PC-3 (cell line): ENCODE data around the gene KCNT1. TPM values are rescaled to one million over a fixed set of nuclear protein-coding genes. Genes with fewer than 3 reads are reported as not detected.

Experiments used
- ATAC-seq: fragments of 200-7000 bp; cut with Tn5 transposase; 2 replicates; pipeline ENCODE4 v1.9.1; 2020; ENCODE audit warnings: mild to moderate bottlenecking, moderate library complexity
- BruUV-seq: library from RNA; stranded (reverse); fragments of 400-500 nt; replicated peaks from 2 replicates; lab custom pipeline; 2021; lab: Mats Ljungman, UMichigan
- CTCF ChIA-PET: fragments of 300-600 bp; sonication (Branson Sonifier 250); formaldehyde crosslinking; loops from one replicate; lab custom pipeline; 2022; ENCODE audit warnings: antibody characterized with exemption; lab: Charles Lee
- POLR2A ChIA-PET: fragments of 300-600 bp; sonication (Branson Sonifier 250); formaldehyde crosslinking; loops from one replicate; lab custom pipeline; 2022; ENCODE audit warnings: antibody characterized with exemption; ENCODE audit not compliant: unreplicated experiment; lab: Charles Lee
- DNase-seq: peaks from one replicate; pipeline ENCODE4 v3.0.0-alpha.2; 2015
- H2AFZ ChIP-seq: fragments of 300-600 bp; sonication (generic); 2 replicates; pipeline ENCODE4 v1.6.0; 2016; ENCODE audit warnings: antibody characterized with exemption, low read length
- H3F3A ChIP-seq: fragments of 300-600 bp; sonication (generic); one replicate; pipeline ENCODE4 v1.6.0; 2017; ENCODE audit warnings: antibody characterized with exemption, low read length, control low read depth, mild to moderate bottlenecking; ENCODE audit not compliant: unreplicated experiment
- H3K27ac ChIP-seq: fragments of 300-600 bp; sonication (generic); 2 replicates; pipeline ENCODE4 v1.5.1; 2016; ENCODE audit warnings: mild to moderate bottlenecking, low read length
- H3K27me3 ChIP-seq: fragments of 300-600 bp; sonication (generic); 2 replicates; pipeline ENCODE4 v1.6.1; 2016; ENCODE audit warnings: low read length, mixed read lengths
- H3K36me3 ChIP-seq: fragments of 300-600 bp; sonication (generic); 2 replicates; pipeline ENCODE4 v1.6.1; 2016; ENCODE audit warnings: low read depth, mixed run types, low read length, mixed read lengths
- H3K4me1 ChIP-seq: fragments of 300-600 bp; sonication (generic); 2 replicates; pipeline ENCODE4 v1.5.1; 2016; ENCODE audit warnings: low read length; ENCODE audit not compliant: insufficient read depth
- H3K4me2 ChIP-seq: fragments of 300-600 bp; sonication (generic); 2 replicates; pipeline ENCODE4 v1.6.0; 2016; ENCODE audit warnings: low read length
- H3K4me3 ChIP-seq: fragments of 300-600 bp; sonication (generic); 2 replicates; pipeline ENCODE4 v1.5.1; 2016; ENCODE audit warnings: mild to moderate bottlenecking, low read length, mixed read lengths
- H3K79me2 ChIP-seq: fragments of 300-600 bp; sonication (generic); 2 replicates; pipeline ENCODE4 v1.6.1; 2017; ENCODE audit warnings: low read length, mixed read lengths
- H3K9ac ChIP-seq: fragments of 300-600 bp; sonication (generic); 2 replicates; pipeline ENCODE4 v1.6.0; 2016; ENCODE audit warnings: mild to moderate bottlenecking, low read length
- H3K9me2 ChIP-seq: fragments of 300-600 bp; sonication (generic); replicated peaks from 2 replicates; pipeline ENCODE4 v1.6.1; 2016; ENCODE audit warnings: mixed run types, low read length, mixed read lengths
- H3K9me3 ChIP-seq: fragments of 300-600 bp; sonication (generic); 2 replicates; pipeline ENCODE4 v1.6.1; 2016; ENCODE audit warnings: low read length, mixed read lengths
- H4K20me1 ChIP-seq: fragments of 300-600 bp; sonication (generic); 2 replicates; pipeline ENCODE4 v1.6.1; 2016; ENCODE audit warnings: low read length, mixed read lengths
- CTCF ChIP-seq: fragments of 300-600 bp; sonication (generic); conservative IDR thresholded peaks from 2 replicates; pipeline ENCODE4 v1.5.1; 2017; ENCODE audit warnings: antibody characterized with exemption, low read depth, mild to moderate bottlenecking, low read length
- EZH2 ChIP-seq: fragments of 300-600 bp; sonication (generic); IDR thresholded peaks from one replicate; pipeline ENCODE4 v1.6.1; 2017; ENCODE audit warnings: antibody characterized with exemption, mild to moderate bottlenecking, low read length; ENCODE audit not compliant: unreplicated experiment
- EZH2phosphoT487 ChIP-seq: fragments of 300-600 bp; sonication (generic); IDR thresholded peaks from 2 replicates; pipeline ENCODE4 v1.6.1; 2018; ENCODE audit warnings: mild to moderate bottlenecking, antibody characterized with exemption, low read length, borderline replicate concordance
- intact Hi-C: fragments of 100-400 bp; cut with micrococcal nuclease; formaldehyde crosslinking; loops from 2 replicates; pipeline ENCODE4 v1.9.0; 2023
- total RNA-seq: library from RNA; depleted of rRNA; stranded (reverse); fragments of >200 nt; gene quantifications from 2 replicates; pipeline ENCODE4 v1.2.3, GENCODE V29; 2014

KCNT1 gene
- total RNA-seq, 1 experiment from 2014 or later = not detected

GRCh38 chr9:135737840-135738521, 36.0 kb downstream of the KCNT1 start:
- Histone ChIP-seq H3K4me2 (no peak overlapping the region), H3K27ac (no peak overlapping the region), H2AFZ (no peak overlapping the region), H3K9ac (no peak overlapping the region), H4K20me1 (no peaks in the 10 kb centered on the region), H3K36me3 (no peaks in the 10 kb centered on the region), H3K27me3 (no peaks in the 10 kb centered on the region), H3K4me1 (no peaks in the 10 kb centered on the region), H3K79me2 (no peaks in the 10 kb centered on the region), H3K4me3 (no peak overlapping the region), H3K9me2 (no peaks in the 10 kb centered on the region), H3K9me3 (no peaks in the 10 kb centered on the region), H3F3A (no peaks in the 10 kb centered on the region)
- no peak for DNase-seq
- TF ChIP-seq EZH2phosphoT487 = no peak
- no peak for TF ChIP-seq EZH2
- TF ChIP-seq CTCF = no peak
- no TSS peak for BruUV-seq
- ATAC-seq = no peak
- ChIA-PET CTCF (no interaction called here), POLR2A (no interaction called here)
- intact Hi-C loops = no loop called here

GRCh38 chr9:135739271-135740220, 37.6 kb downstream of the KCNT1 start:
- H3K9me2 ChIP-seq = no peaks in the 10 kb centered on the region
- ChIA-PET POLR2A (no interaction called here), CTCF (no interaction called here)
- no peaks in the 10 kb centered on the region for H4K20me1 ChIP-seq
- intact Hi-C loops = no loop called here
- no peaks in the 10 kb centered on the region for H3F3A ChIP-seq
- H2AFZ ChIP-seq = no peak overlapping the region
- TF ChIP-seq CTCF (no peak), EZH2 (no peak), EZH2phosphoT487 (no peak)
- ATAC-seq (no peak), DNase-seq (no peak)
- no peaks in the 10 kb centered on the region for H3K36me3 ChIP-seq
- H3K4me3 ChIP-seq = no peak overlapping the region
- no peaks in the 10 kb centered on the region for H3K9me3 ChIP-seq
- no peak overlapping the region for H3K27ac ChIP-seq
- H3K4me1 ChIP-seq = no peaks in the 10 kb centered on the region
- no peak overlapping the region for H3K4me2 ChIP-seq
- H3K79me2 ChIP-seq = no peaks in the 10 kb centered on the region
- H3K9ac ChIP-seq = no peak overlapping the region
- BruUV-seq = no TSS peak
- H3K27me3 ChIP-seq = no peaks in the 10 kb centered on the region
